Trophoblast cell (in vitro differentiated cells and primary cell): ENCODE measurements around the gene ENO2.
A peak's percentile ranks its signal among the peaks of the same experiment; 100 is the strongest.

Experiments used
- DNase-seq, 2 donors: peaks; one replicate each; pipeline ENCODE4 v3.0.0-alpha.2; 2016
- H2AFZ ChIP-seq: 2 replicates; pipeline ENCODE4 v1.6.1; 2013; ENCODE audit warnings: low read length, moderate library complexity, mild to moderate bottlenecking; ENCODE audit not compliant: insufficient read depth, poor library complexity
- H2AK5ac ChIP-seq: 2 replicates; pipeline ENCODE4 v1.6.1; 2013; ENCODE audit warnings: mild to moderate bottlenecking, low read length
- H2BK120ac ChIP-seq: 2 replicates; pipeline ENCODE4 v1.6.1; 2013; ENCODE audit warnings: low read length, mild to moderate bottlenecking, moderate library complexity; ENCODE audit not compliant: insufficient read depth, poor library complexity
- H2BK12ac ChIP-seq: 2 replicates; pipeline ENCODE4 v1.6.1; 2013; ENCODE audit warnings: mild to moderate bottlenecking, low read length, moderate library complexity
- H2BK5ac ChIP-seq: 2 replicates; pipeline ENCODE4 v1.6.1; 2013; ENCODE audit warnings: low read length, low read depth, moderate library complexity, mild to moderate bottlenecking; ENCODE audit not compliant: poor library complexity
- H3K14ac ChIP-seq: 2 replicates; pipeline ENCODE4 v1.6.1; 2013; ENCODE audit warnings: mild to moderate bottlenecking, low read length
- H3K18ac ChIP-seq: 2 replicates; pipeline ENCODE4 v1.6.1; 2013; ENCODE audit warnings: mild to moderate bottlenecking, low read length
- H3K23ac ChIP-seq: 2 replicates; pipeline ENCODE4 v1.6.1; 2013; ENCODE audit warnings: low read length
- H3K27ac ChIP-seq: 2 replicates; pipeline ENCODE4 v1.5.1; 2013; ENCODE audit warnings: low read depth, mild to moderate bottlenecking, inconsistent platforms, low read length, moderate library complexity
- H3K27me3 ChIP-seq: 2 replicates; pipeline ENCODE4 v1.6.1; 2013; ENCODE audit warnings: inconsistent platforms, mild to moderate bottlenecking, low read length, moderate library complexity; ENCODE audit not compliant: insufficient read depth
- H3K36me3 ChIP-seq, 2 experiments: 1 replicate in 1 of 2; 2 replicates in 1 of 2; pipeline ENCODE4 v1.6.1; 2013; ENCODE audit warnings: low read length in 2 of 2, mild to moderate bottlenecking in 2 of 2, moderate library complexity in 1 of 2; ENCODE audit not compliant: insufficient read depth in 2 of 2, control insufficient read depth in 1 of 2
- H3K4ac ChIP-seq: 2 replicates; pipeline ENCODE4 v1.6.1; 2013; ENCODE audit warnings: low read depth, mild to moderate bottlenecking, low read length, moderate library complexity
- H3K4me1 ChIP-seq, 2 experiments: 1 replicate in 1 of 2; 2 replicates in 1 of 2; pipeline ENCODE4 v1.6.1; 2013; ENCODE audit warnings: low read length in 2 of 2, mild to moderate bottlenecking in 2 of 2, moderate library complexity in 1 of 2; ENCODE audit not compliant: insufficient read depth in 2 of 2, control insufficient read depth in 1 of 2
- H3K4me2 ChIP-seq: 2 replicates; pipeline ENCODE4 v1.6.1; 2013; ENCODE audit warnings: inconsistent platforms, mild to moderate bottlenecking, low read length, moderate library complexity
- H3K4me3 ChIP-seq: 2 replicates; pipeline ENCODE4 v1.5.1; 2013; ENCODE audit warnings: mild to moderate bottlenecking, low read depth, low read length, inconsistent platforms
- H3K79me1 ChIP-seq: one replicate; pipeline ENCODE4 v1.6.1; 2013; ENCODE audit warnings: low read length
- H3K79me2 ChIP-seq: 2 replicates; pipeline ENCODE4 v1.6.1; 2013; ENCODE audit warnings: low read length, mild to moderate bottlenecking; ENCODE audit not compliant: control insufficient read depth, insufficient read depth, poor library complexity
- H3K9ac ChIP-seq: 2 replicates; pipeline ENCODE4 v1.6.1; 2013; ENCODE audit warnings: mild to moderate bottlenecking, low read length
- H3K9me3 ChIP-seq: 2 replicates; pipeline ENCODE4 v1.6.1; 2013; ENCODE audit warnings: low read depth, mild to moderate bottlenecking, control low read depth, inconsistent platforms, low read length; ENCODE audit not compliant: insufficient read depth
- H4K12ac ChIP-seq: 2 replicates; pipeline ENCODE4 v1.6.1; 2013; ENCODE audit warnings: low read depth, mild to moderate bottlenecking, low read length, moderate library complexity
- H4K8ac ChIP-seq: 2 replicates; pipeline ENCODE4 v1.6.1; 2013; ENCODE audit warnings: low read depth, mild to moderate bottlenecking, low read length, moderate library complexity
- H4K91ac ChIP-seq: one replicate; pipeline ENCODE4 v1.6.1; 2013; ENCODE audit warnings: low read depth, mild to moderate bottlenecking, low read length, moderate library complexity
- WGBS: extraction: QIAGEN DNeasy Blood & Tissue Kit; methylation state at CpG from one replicate; pipeline ENCODE4 v1.1.7; 2013; ENCODE audit warnings: missing lambda C conversion rate; ENCODE audit not compliant: insufficient read length, insufficient coverage; ENCODE audit errors: extremely low coverage; 5-methylcytosine and 5-hydroxymethylcytosine counted together

ENO2 gene

GRCh38 chr12:6942331-6942665 lies 27.9 kb downstream of the ENO2 start:
- H3K4ac ChIP-seq = no peak overlapping the region
- peaks cover 23% of the 10 kb centered on the region for H3K79me1 ChIP-seq
- H3K27me3 ChIP-seq = no peaks in the 10 kb centered on the region
- H3K23ac ChIP-seq = no peak overlapping the region
- DNase-seq = no peak
- no peak overlapping the region for H4K8ac ChIP-seq
- H4K91ac ChIP-seq = no peak overlapping the region
- H3K4me1 ChIP-seq = peaks cover 13 to 17% of the 10 kb centered on the region in 2 experiments
- no peak overlapping the region for H3K14ac ChIP-seq
- no peak overlapping the region for H2AK5ac ChIP-seq
- H3K4me3 ChIP-seq = no peak overlapping the region
- peaks cover 2% of the 10 kb centered on the region for H3K9me3 ChIP-seq
- H4K12ac ChIP-seq = no peak overlapping the region
- H2BK120ac ChIP-seq = no peak overlapping the region
- H2BK12ac ChIP-seq = no peak overlapping the region
- H2BK5ac ChIP-seq = no peak overlapping the region
- peaks cover 30 to 34% of the 10 kb centered on the region in 2 experiments for H3K36me3 ChIP-seq
- peaks cover 7% of the 10 kb centered on the region for H3K79me2 ChIP-seq
- no peak overlapping the region for H3K9ac ChIP-seq
- WGBS = no CpG with 5 or more reads among the region's 11 CpGs
- H3K4me2 ChIP-seq = no peak overlapping the region
- H3K18ac ChIP-seq = no peak overlapping the region
- H3K27ac ChIP-seq = no peak overlapping the region
- no peak overlapping the region for H2AFZ ChIP-seq

GRCh38 chr12:6943389-6943721 lies 29.0 kb downstream of the ENO2 start:
- peaks cover 3% of the 10 kb centered on the region for H3K79me2 ChIP-seq
- no peak overlapping the region for H2AK5ac ChIP-seq
- no peak overlapping the region for H3K4ac ChIP-seq
- H4K8ac ChIP-seq = peak overlapping the region; percentile 38
- H3K9ac ChIP-seq = no peak overlapping the region
- peak overlapping the region; percentile 87 for H3K27ac ChIP-seq
- H3K23ac ChIP-seq = no peak overlapping the region
- peaks cover 29 to 32% of the 10 kb centered on the region in 2 experiments for H3K36me3 ChIP-seq
- H2BK5ac ChIP-seq = no peak overlapping the region
- H3K4me1 ChIP-seq = peaks cover 10 to 15% of the 10 kb centered on the region in 2 experiments
- no peak overlapping the region for H2BK120ac ChIP-seq
- WGBS = no CpG with 5 or more reads among the region's 13 CpGs
- H4K91ac ChIP-seq = peak overlapping the region; percentile 8
- H3K27me3 ChIP-seq = no peaks in the 10 kb centered on the region
- H3K79me1 ChIP-seq = peaks cover 16% of the 10 kb centered on the region
- no peak overlapping the region for H2AFZ ChIP-seq
- no peak overlapping the region for H3K18ac ChIP-seq
- DNase-seq = peak; percentile 84 to 93
- no peak overlapping the region for H3K4me3 ChIP-seq
- H3K9me3 ChIP-seq = peaks cover 2% of the 10 kb centered on the region
- no peak overlapping the region for H4K12ac ChIP-seq
- no peak overlapping the region for H3K14ac ChIP-seq
- H3K4me2 ChIP-seq = peak overlapping the region; percentile 81
- no peak overlapping the region for H2BK12ac ChIP-seq

GRCh38 chr12:6943722-6944380 lies 29.5 kb downstream of the ENO2 start, which contains the start of the genes C12orf57 and RNU7-1:
Gene C12orf57, plus strand, starts transcription at chr12:6944022. Its CDS starts 100 bp downstream, at chr12:6944122.
Gene RNU7-1, plus strand, starts transcription at chr12:6943816.
- WGBS = no CpG with 5 or more reads among the region's 31 CpGs
- Histone ChIP-seq H3K36me3 (peaks cover 24 to 28% of the 10 kb centered on the region in 2 experiments), H3K9me3 (peaks cover 2% of the 10 kb centered on the region), H3K4ac (peak within 1 kb of the TSS; percentile 44), H3K27me3 (no peaks in the 10 kb centered on the region), H3K79me2 (peaks cover 2% of the 10 kb centered on the region), H3K9ac (peak within 1 kb of the TSS; percentile 76), H2BK5ac (peak within 1 kb of the TSS; percentile 13), H3K23ac (no peak within 1 kb of the TSS), H2BK12ac (no peak within 1 kb of the TSS), H3K4me2 (peak within 1 kb of the TSS; percentile 81), H3K4me1 (peaks cover 9 to 12% of the 10 kb centered on the region in 2 experiments), H3K18ac (peak within 1 kb of the TSS; percentile 31), H2AK5ac (peak within 1 kb of the TSS; percentile 6), H2AFZ (peak within 1 kb of the TSS; percentile 38), H4K12ac (peak within 1 kb of the TSS; percentile 59), H3K4me3 (peak within 1 kb of the TSS; percentile 76), H3K27ac (peak within 1 kb of the TSS; percentile 87), H4K91ac (peak within 1 kb of the TSS; percentile 71), H3K14ac (peak within 1 kb of the TSS; percentile 47), H3K79me1 (peaks cover 15% of the 10 kb centered on the region), H2BK120ac (peak within 1 kb of the TSS; percentile 28), H4K8ac (peak within 1 kb of the TSS; percentile 63)
- DNase-seq = peak; percentile 91 to 95

- peak overlapping the region; percentile 81 for H3K4me2 ChIP-seq
- H3K14ac ChIP-seq = peak overlapping the region; percentile 47
- H3K27me3 ChIP-seq = no peaks in the 10 kb centered on the region
- H3K4me1 ChIP-seq = peaks cover 9 to 12% of the 10 kb centered on the region in 2 experiments
- peak overlapping the region; percentile 28 for H2BK120ac ChIP-seq
- H2AK5ac ChIP-seq = peak overlapping the region; percentile 6
- no peak overlapping the region for H2BK12ac ChIP-seq
- peak overlapping the region; percentile 76 for H3K4me3 ChIP-seq
- H3K23ac ChIP-seq = no peak overlapping the region
- peaks cover 2% of the 10 kb centered on the region for H3K79me2 ChIP-seq
- H3K9me3 ChIP-seq = peaks cover 2% of the 10 kb centered on the region
- H3K18ac ChIP-seq = peak overlapping the region; percentile 31
- no CpG with 5 or more reads among the region's 48 CpGs for whole genome bisulfite sequencing
- peaks cover 16 to 20% of the 10 kb centered on the region in 2 experiments for H3K36me3 ChIP-seq
- H2BK5ac ChIP-seq = peak overlapping the region; percentile 13
- peaks cover 15% of the 10 kb centered on the region for H3K79me1 ChIP-seq
- peak overlapping the region; percentile 87 for H3K27ac ChIP-seq
- peak; percentile 98 to 99 for DNase-seq
- peak overlapping the region; percentile 63 for H4K8ac ChIP-seq
- H4K12ac ChIP-seq = peak overlapping the region; percentile 59
- peak overlapping the region; percentile 71 for H4K91ac ChIP-seq
- peak overlapping the region; percentile 38 for H2AFZ ChIP-seq
- H3K9ac ChIP-seq = peak overlapping the region; percentile 76
- H3K4ac ChIP-seq = peak overlapping the region; percentile 44
Measured at GRCh38 chr12:6944381-6945186, 30.2 kb downstream of the ENO2 start.
